ENCODE data around the gene NF2. TPM values are rescaled to one million over a fixed set of nuclear protein-coding genes. Genes with fewer than 3 reads are reported as not detected.

The NF2 gene
- total RNA-seq, 1 experiment from 2014 or later = 92.4 TPM

DNA sequence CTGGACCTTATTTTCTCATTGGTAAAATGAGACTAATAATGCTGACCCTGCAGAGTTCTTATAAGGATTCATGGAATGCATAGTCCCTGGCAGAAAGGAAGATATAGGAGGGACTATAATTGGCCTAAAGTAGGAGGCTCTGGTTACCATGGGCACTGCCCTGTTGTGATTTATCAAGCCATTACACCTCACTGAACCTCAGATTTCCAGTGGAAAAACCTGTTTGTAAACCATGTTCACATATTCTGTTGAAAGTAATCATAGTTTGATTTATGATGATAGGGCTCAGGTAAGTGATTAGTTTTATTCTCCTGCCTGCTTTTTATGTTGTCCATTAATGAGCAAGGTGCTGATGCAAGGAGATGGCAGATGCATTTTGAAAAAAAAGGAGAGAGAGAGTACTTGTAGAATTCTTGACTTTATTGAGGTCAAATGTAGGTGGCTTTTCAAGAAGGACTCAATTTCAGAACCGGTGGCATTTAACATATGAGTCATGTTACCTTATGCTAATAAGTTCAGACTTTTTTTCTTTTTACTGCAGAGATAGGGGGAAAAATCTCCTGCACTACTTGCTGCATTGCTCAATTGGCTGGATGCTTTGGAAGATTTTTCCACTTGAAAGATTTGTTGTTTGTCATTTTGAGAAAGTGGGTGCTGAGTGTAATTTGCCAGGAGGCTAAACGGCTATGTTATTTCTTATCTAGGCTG is 14.6 kb downstream of the NF2 start:
- Mint-ChIP-seq H3K4me3 (ENCODE audit: unreplicated experiment) (no peak overlapping the region), H3K36me3 (ENCODE audit: insufficient read depth, unreplicated experiment) (peaks cover 3% of the 10 kb centered on the region), H3K27me3 (ENCODE audit: insufficient read depth, unreplicated experiment) (no peaks in the 10 kb centered on the region), H3K9me3 (ENCODE audit: unreplicated experiment) (no peaks in the 10 kb centered on the region), H3K4me1 (ENCODE audit: insufficient read depth, unreplicated experiment) (peaks cover 31% of the 10 kb centered on the region), H3K27ac (ENCODE audit: low read depth, unreplicated experiment) (peak overlapping the region; percentile 2)
- TF ChIP-seq, protein P1, sequence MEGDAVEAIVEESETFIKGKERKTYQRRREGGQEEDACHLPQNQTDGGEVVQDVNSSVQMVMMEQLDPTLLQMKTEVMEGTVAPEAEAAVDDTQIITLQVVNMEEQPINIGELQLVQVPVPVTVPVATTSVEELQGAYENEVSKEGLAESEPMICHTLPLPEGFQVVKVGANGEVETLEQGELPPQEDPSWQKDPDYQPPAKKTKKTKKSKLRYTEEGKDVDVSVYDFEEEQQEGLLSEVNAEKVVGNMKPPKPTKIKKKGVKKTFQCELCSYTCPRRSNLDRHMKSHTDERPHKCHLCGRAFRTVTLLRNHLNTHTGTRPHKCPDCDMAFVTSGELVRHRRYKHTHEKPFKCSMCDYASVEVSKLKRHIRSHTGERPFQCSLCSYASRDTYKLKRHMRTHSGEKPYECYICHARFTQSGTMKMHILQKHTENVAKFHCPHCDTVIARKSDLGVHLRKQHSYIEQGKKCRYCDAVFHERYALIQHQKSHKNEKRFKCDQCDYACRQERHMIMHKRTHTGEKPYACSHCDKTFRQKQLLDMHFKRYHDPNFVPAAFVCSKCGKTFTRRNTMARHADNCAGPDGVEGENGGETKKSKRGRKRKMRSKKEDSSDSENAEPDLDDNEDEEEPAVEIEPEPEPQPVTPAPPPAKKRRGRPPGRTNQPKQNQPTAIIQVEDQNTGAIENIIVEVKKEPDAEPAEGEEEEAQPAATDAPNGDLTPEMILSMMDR (IDR thresholded peaks at IDR 0.05; ENCODE audit: unreplicated experiment) = no peak
- no TSS peak for BruUV-seq (replicated peaks)
- CTCF ChIA-PET = interaction anchor here (0.6 to 1.0 kb wide), 3 partner anchors 14 to 475 kb away, joined by 3 to 4 read pairs (median 3); no protein-coding TSS in a partner anchor
- DNase-seq (ENCODE audit: unreplicated experiment) = peak; percentile 32
- intact Hi-C loops (cut with micrococcal nuclease) = no loop called here
- POLR2A ChIA-PET = interaction anchor here (0.7 to 1.9 kb wide), 3 partner anchors 8 to 225 kb away, joined by 3 to 17 read pairs (median 3); no protein-coding TSS in a partner anchor

DNA sequence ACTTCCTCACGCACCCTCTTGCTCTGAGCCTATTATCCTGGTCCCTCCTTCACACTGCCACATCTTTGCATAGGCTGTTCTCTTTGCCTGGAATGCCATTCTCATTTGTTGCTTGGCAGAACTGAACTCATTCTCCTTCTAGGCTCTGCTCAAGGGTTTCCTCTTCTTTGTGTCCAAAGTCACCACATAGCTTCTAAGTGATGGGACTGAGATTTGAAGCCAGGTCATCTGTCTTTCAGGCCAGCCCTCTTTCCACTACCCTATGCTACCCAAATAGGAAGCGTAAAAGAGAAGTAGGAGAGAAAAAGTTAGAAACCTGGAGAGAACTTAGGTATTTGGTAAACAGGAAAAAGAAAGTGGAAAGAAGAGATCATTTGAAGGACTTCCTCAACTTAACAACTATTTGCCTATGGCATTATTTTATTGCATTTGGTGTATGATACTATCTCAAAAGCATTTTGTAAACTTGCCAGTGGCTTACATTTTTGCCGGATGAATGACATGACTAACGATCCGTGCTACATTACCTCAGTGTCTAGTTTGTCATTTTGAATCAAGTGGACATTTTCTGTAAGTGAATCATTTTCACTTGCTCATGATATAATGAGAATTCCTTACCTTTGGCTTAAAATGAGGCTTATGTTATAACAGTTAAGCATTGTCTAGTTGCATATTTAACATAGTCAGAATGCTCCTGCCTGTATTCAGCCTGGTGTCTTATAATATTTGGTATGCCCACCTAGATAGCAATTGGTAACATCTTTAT is 18.5 kb downstream of the NF2 start:
- POLR2A ChIA-PET = interaction anchor here (0.6 to 2.3 kb wide), 10 partner anchors 10 to 645 kb away, joined by 3 to 21 read pairs (median 4); partner anchors contain the start of gene THOC5

DNA sequence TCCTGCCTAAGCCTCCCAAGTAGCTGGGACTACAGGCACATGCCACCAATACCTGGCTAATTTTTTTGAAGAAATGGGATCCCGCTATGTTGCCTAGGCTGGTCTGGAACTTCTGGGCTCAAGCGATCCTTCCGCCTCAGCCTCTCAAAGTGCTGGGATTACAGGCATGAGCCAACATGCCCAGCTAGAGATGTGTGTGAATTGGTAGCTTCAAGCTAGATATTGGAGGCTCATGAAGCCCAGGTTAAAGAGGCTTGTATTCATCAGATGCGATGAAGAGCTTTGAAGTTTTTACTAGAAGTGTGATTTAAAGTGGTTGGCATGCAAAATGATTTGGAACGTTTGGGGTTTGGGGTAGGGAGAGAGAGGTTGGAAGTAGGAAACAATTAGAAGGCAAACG is 19.6 kb downstream of the NF2 start:
- ChIA-PET CTCF (interaction anchor here (1.2 to 2.1 kb wide), 4 partner anchors 12 to 466 kb away, joined by 5 to 7 read pairs (median 6); no protein-coding TSS in a partner anchor), POLR2A (interaction anchor here (0.6 to 1.9 kb wide), 5 partner anchors 13 to 117 kb away, joined by 3 to 12 read pairs (median 4); no protein-coding TSS in a partner anchor)
- no peaks in the 10 kb centered on the region for H3K9me3 Mint-ChIP-seq (ENCODE audit: unreplicated experiment)
- H3K36me3 Mint-ChIP-seq (ENCODE audit: insufficient read depth, unreplicated experiment) = no peaks in the 10 kb centered on the region
- DNase-seq (ENCODE audit: unreplicated experiment) = peak; percentile 42
- TF ChIP-seq, protein P1 (IDR thresholded peaks at IDR 0.05; ENCODE audit: unreplicated experiment) = no peak
- no peak overlapping the region for H3K4me3 Mint-ChIP-seq (ENCODE audit: unreplicated experiment)
- H3K27me3 Mint-ChIP-seq (ENCODE audit: insufficient read depth, unreplicated experiment) = no peaks in the 10 kb centered on the region
- BruUV-seq (replicated peaks) = no TSS peak
- intact Hi-C loops (cut with micrococcal nuclease) = no loop called here
- peak overlapping the region; percentile 53 for H3K27ac Mint-ChIP-seq (ENCODE audit: low read depth, unreplicated experiment)
- peaks cover 61% of the 10 kb centered on the region for H3K4me1 Mint-ChIP-seq (ENCODE audit: insufficient read depth, unreplicated experiment)

More for the DNA sequence above, 18.5 kb downstream of the NF2 start:
- Mint-ChIP-seq H3K27ac (ENCODE audit: low read depth, unreplicated experiment) (peak overlapping the region; percentile 53), H3K4me3 (ENCODE audit: unreplicated experiment) (peak overlapping the region; percentile 65), H3K36me3 (ENCODE audit: insufficient read depth, unreplicated experiment) (no peaks in the 10 kb centered on the region), H3K27me3 (ENCODE audit: insufficient read depth, unreplicated experiment) (no peaks in the 10 kb centered on the region), H3K9me3 (ENCODE audit: unreplicated experiment) (no peaks in the 10 kb centered on the region), H3K4me1 (ENCODE audit: insufficient read depth, unreplicated experiment) (peaks cover 66% of the 10 kb centered on the region)
- TF ChIP-seq, protein P1 (IDR thresholded peaks at IDR 0.05; ENCODE audit: unreplicated experiment) = no peak
- DNase-seq (ENCODE audit: unreplicated experiment) = peak; percentile 92
- CTCF ChIA-PET = interaction anchor here (0.6 to 2.1 kb wide), 4 partner anchors 13 to 247 kb away, joined by 4 to 7 read pairs (median 6); no protein-coding TSS in a partner anchor
- intact Hi-C loops (cut with micrococcal nuclease) = no loop called here
- BruUV-seq (replicated peaks) = no TSS peak

All from MCF 10A (cell line).